ENCODE results near the gene BCAM.

The BCAM gene

DNA sequence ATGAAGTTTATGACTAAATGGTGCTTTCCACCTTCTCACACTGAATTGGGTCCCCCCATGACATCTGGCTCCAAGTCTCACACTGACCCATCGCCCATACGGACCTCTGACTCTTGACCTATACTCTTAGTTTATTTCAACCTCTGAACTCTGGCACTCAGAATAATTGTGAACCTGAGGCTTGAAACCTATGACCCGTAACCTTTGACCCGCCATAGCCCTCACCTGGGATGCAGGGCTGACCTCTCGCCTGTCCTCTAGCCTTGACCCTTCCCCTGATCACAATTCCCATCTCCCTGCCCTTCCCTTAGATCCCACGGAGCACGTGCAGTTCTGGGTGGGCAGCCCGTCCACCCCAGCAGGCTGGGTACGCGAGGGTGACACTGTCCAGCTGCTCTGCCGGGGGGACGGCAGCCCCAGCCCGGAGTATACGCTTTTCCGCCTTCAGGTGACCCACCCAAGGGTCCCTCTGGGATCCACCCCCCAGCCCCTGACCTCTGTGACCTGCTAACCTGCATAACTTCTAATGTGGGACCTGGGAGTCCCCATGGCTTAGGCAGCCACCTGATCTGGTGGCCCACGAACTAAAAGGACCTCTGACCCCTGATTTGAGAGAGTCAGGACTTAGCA is 5.1 kb downstream of the BCAM start:
- Histone ChIP-seq H3K36me3 (ENCODE audit: control insufficient read depth in 2 of 2, insufficient read depth in 1 of 2, low read length in 2 of 2) (peaks cover 0 to 21% of the 10 kb centered on the region in 2 experiments; a peak in 1 of 3 replicates), H3K27ac (ENCODE audit: extremely low read depth, low read depth, low read length) (no peak overlapping the region), H3K4me1 (ENCODE audit: control insufficient read depth, insufficient read depth, low read length) (peaks cover 6% of the 10 kb centered on the region), H3K9me3 (ENCODE audit: control insufficient read depth, insufficient read depth, low read depth, low read length) (no peaks in the 10 kb centered on the region), H3K4me3 (ENCODE audit: low read depth, low read length) (no peak overlapping the region)
- TF ChIP-seq BCL11B (tag by site-specific recombination; IDR thresholded peaks at IDR 0.05; ENCODE audit: low read depth) (0 out of 2 replicates have a peak, but pooled peaks have one; percentile 43), ZNF292 (tag by site-specific recombination; IDR thresholded peaks at IDR 0.05; ENCODE audit: borderline replicate concordance, low read depth) (no peak)
- ChIA-PET POLR2A (no interaction called here), CTCF (no interaction called here)

DNA sequence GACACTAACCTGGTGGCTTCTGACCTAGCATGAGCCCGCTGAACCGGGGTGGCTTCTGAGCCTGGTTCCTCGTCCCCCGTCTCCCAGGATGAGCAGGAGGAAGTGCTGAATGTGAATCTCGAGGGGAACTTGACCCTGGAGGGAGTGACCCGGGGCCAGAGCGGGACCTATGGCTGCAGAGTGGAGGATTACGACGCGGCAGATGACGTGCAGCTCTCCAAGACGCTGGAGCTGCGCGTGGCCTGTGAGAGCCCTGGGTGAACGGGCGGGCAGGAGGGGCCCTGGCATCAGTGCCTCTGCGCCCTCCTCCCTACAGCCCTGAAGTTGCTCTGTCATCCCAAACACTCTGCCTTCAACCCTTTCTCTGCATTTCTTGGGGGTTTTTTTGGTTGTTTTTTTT is 5.6 kb downstream of the BCAM start:
- peaks cover 0 to 21% of the 10 kb centered on the region in 2 experiments; a peak in 1 of 3 replicates for H3K36me3 ChIP-seq (ENCODE audit: control insufficient read depth in 2 of 2, insufficient read depth in 1 of 2, low read length in 2 of 2)
- TF ChIP-seq ZNF121 (tag by site-specific recombination; IDR thresholded peaks at IDR 0.05) (no peak), SP2 (tag by site-specific recombination; IDR thresholded peaks at IDR 0.05) (no peak), ZNF354C (tag by site-specific recombination; IDR thresholded peaks at IDR 0.05; ENCODE audit: borderline replicate concordance, low read depth) (no peak), ZNF501 (tag by site-specific recombination; IDR thresholded peaks at IDR 0.05) (no peak), ZNF426 (tag by site-specific recombination; IDR thresholded peaks at IDR 0.05) (no peak), ZNF433 (tag by site-specific recombination; IDR thresholded peaks at IDR 0.05; ENCODE audit: low read depth) (no peak), ZNF221 (tag by site-specific recombination; IDR thresholded peaks at IDR 0.05; ENCODE audit: borderline replicate concordance) (no peak), GLI4 (tag by site-specific recombination; IDR thresholded peaks at IDR 0.05) (no peak), ZNF664 (tag by site-specific recombination; IDR thresholded peaks at IDR 0.05) (no peak), EGR2 (tag by site-specific recombination; IDR thresholded peaks at IDR 0.05; ENCODE audit: low read depth) (no peak), ZNF214 (tag by site-specific recombination; IDR thresholded peaks at IDR 0.05; ENCODE audit: borderline replicate concordance) (no peak), ZNF623 (tag by site-specific recombination; IDR thresholded peaks at IDR 0.05) (no peak), YY2 (tag by site-specific recombination; IDR thresholded peaks at IDR 0.05) (no peak), ZNF544 (tag by site-specific recombination; IDR thresholded peaks at IDR 0.05) (no peak), ZNF48 (tag by site-specific recombination; IDR thresholded peaks at IDR 0.05) (no peak)
- TF ChIP-seq, protein P1, sequence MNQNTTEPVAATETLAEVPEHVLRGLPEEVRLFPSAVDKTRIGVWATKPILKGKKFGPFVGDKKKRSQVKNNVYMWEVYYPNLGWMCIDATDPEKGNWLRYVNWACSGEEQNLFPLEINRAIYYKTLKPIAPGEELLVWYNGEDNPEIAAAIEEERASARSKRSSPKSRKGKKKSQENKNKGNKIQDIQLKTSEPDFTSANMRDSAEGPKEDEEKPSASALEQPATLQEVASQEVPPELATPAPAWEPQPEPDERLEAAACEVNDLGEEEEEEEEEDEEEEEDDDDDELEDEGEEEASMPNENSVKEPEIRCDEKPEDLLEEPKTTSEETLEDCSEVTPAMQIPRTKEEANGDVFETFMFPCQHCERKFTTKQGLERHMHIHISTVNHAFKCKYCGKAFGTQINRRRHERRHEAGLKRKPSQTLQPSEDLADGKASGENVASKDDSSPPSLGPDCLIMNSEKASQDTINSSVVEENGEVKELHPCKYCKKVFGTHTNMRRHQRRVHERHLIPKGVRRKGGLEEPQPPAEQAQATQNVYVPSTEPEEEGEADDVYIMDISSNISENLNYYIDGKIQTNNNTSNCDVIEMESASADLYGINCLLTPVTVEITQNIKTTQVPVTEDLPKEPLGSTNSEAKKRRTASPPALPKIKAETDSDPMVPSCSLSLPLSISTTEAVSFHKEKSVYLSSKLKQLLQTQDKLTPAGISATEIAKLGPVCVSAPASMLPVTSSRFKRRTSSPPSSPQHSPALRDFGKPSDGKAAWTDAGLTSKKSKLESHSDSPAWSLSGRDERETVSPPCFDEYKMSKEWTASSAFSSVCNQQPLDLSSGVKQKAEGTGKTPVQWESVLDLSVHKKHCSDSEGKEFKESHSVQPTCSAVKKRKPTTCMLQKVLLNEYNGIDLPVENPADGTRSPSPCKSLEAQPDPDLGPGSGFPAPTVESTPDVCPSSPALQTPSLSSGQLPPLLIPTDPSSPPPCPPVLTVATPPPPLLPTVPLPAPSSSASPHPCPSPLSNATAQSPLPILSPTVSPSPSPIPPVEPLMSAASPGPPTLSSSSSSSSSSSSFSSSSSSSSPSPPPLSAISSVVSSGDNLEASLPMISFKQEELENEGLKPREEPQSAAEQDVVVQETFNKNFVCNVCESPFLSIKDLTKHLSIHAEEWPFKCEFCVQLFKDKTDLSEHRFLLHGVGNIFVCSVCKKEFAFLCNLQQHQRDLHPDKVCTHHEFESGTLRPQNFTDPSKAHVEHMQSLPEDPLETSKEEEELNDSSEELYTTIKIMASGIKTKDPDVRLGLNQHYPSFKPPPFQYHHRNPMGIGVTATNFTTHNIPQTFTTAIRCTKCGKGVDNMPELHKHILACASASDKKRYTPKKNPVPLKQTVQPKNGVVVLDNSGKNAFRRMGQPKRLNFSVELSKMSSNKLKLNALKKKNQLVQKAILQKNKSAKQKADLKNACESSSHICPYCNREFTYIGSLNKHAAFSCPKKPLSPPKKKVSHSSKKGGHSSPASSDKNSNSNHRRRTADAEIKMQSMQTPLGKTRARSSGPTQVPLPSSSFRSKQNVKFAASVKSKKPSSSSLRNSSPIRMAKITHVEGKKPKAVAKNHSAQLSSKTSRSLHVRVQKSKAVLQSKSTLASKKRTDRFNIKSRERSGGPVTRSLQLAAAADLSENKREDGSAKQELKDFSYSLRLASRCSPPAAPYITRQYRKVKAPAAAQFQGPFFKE (tag by site-specific recombination; IDR thresholded peaks at IDR 0.05; ENCODE audit: borderline replicate concordance) = no peak
- ChIA-PET CTCF (no interaction called here), POLR2A (interaction anchor here (0.7 kb wide), 1 partner anchor 314 kb away, joined by 5 read pairs; the partner anchor contains the start of gene ZNF180)
- peaks cover 1% of the 10 kb centered on the region for H3K4me1 ChIP-seq (ENCODE audit: control insufficient read depth, insufficient read depth, low read length)
- H3K27ac ChIP-seq (ENCODE audit: extremely low read depth, low read depth, low read length) = no peak overlapping the region
- no peak overlapping the region for H3K4me3 ChIP-seq (ENCODE audit: low read depth, low read length)
- H3K9me3 ChIP-seq (ENCODE audit: control insufficient read depth, insufficient read depth, low read depth, low read length) = no peaks in the 10 kb centered on the region

Measured in HEK293 (cell line).